C4-2B (cell line): Measurements from ENCODE around the gene SSRP1.
"Not testable (repeated sequence)": the region's sequence is repeated elsewhere in the genome, so short reads cannot be mapped to it uniquely, and the experiment has no call there.

ENCODE experiments used
- H3K27ac ChIP-seq: fragments of 450-650 bp; 2 replicates; pipeline ENCODE4 v1.5.1; 2017
- CTCF ChIP-seq: fragments of 450-650 bp; conservative IDR thresholded peaks from 2 replicates; pipeline ENCODE4 v1.5.1; 2017; ENCODE audit warnings: mild to moderate bottlenecking
- ZFX ChIP-seq: fragments of 450-650 bp; IDR thresholded peaks from 2 replicates; pipeline ENCODE4 v1.6.1; 2017

The SSRP1 gene

GRCh38 chr11:57342702-57343101, 7.0 kb upstream of the SSRP1 start:
- TF ChIP-seq ZFX (no peak), CTCF (no peak)
- no peak overlapping the region for H3K27ac ChIP-seq

- TF ChIP-seq CTCF = no peak
- TF ChIP-seq ZFX = no peak
- no peak overlapping the region for H3K27ac ChIP-seq
These were observed 5.6 kb upstream of the SSRP1 start for GRCh38 chr11:57341250-57341808.

- no peak overlapping the region for H3K27ac ChIP-seq
- TF ChIP-seq ZFX (no peak), CTCF (peak; percentile 16; the same call in 1 of the 2 replicates)
These were observed 4.4 kb upstream of the SSRP1 start for GRCh38 chr11:57340039-57340615.

- TF ChIP-seq CTCF = no peak
- no peak for TF ChIP-seq ZFX
- H3K27ac ChIP-seq = no peak overlapping the region
These were observed 3.6 kb upstream of the SSRP1 start for GRCh38 chr11:57339328-57339727.

- H3K27ac ChIP-seq = no peak within 1 kb of the TSS
- no peak for TF ChIP-seq CTCF
- TF ChIP-seq ZFX = no peak
These were observed 2.5 kb upstream of the SSRP1 start, which contains the start of gene P2RX3 for GRCh38 chr11:57338142-57338541. TSS of gene P2RX3 (plus strand) at chr11:57338352. CDS start at chr11:57338551, 199 bp downstream.

GRCh38 chr11:57336856-57337255, 1.2 kb upstream of the SSRP1 start:
- H3K27ac ChIP-seq = not testable (repeated sequence)

- H3K27ac ChIP-seq = peak overlapping the region; percentile 95
- no peak for TF ChIP-seq ZFX
- TF ChIP-seq CTCF = no peak
These were observed 497 bp upstream of the SSRP1 start for GRCh38 chr11:57336111-57336666.

- H3K27ac ChIP-seq = peak overlapping the region; percentile 95
- TF ChIP-seq ZFX = no peak
- TF ChIP-seq CTCF = no peak
These were observed 709 bp downstream of the SSRP1 start for GRCh38 chr11:57335023-57335342.
